GM19351 (cell line): ENCODE data around the gene PBX1.

Experiments
- ATAC-seq: cut with Tn5 transposase; IDR thresholded peaks from one replicate; pipeline ENCODE4 v1.9.1; 2021; ENCODE audit warnings: mild to moderate bottlenecking, moderate library complexity; ENCODE audit not compliant: unreplicated experiment

PBX1 gene

GRCh38 chr1:164613176-164613575 is 54.2 kb downstream of the PBX1 start:
- ATAC-seq: no peak

GRCh38 chr1:164614316-164614715 is 55.3 kb downstream of the PBX1 start:
- no peak for ATAC-seq

- no peak for ATAC-seq
Measured at GRCh38 chr1:164617377-164618201, 58.6 kb downstream of the PBX1 start.

GRCh38 chr1:164618202-164618564 is 59.2 kb downstream of the PBX1 start:
- no peak for ATAC-seq

GRCh38 chr1:164619006-164619784 is 60.2 kb downstream of the PBX1 start:
- no peak for ATAC-seq

- no peak for ATAC-seq
Measured at GRCh38 chr1:164622068-164622845, 63.3 kb downstream of the PBX1 start.

GRCh38 chr1:164623805-164624204 is 64.8 kb downstream of the PBX1 start:
- no peak for ATAC-seq

GRCh38 chr1:164624400-164624799 is 65.4 kb downstream of the PBX1 start:
- no peak for ATAC-seq

GRCh38 chr1:164625004-164625617 is 66.1 kb downstream of the PBX1 start:
- ATAC-seq: no peak

GRCh38 chr1:164628772-164629171 is 69.8 kb downstream of the PBX1 start:
- ATAC-seq: no peak

- ATAC-seq: no peak
Measured at GRCh38 chr1:164629971-164630370, 71.0 kb downstream of the PBX1 start.

GRCh38 chr1:164630626-164631396 is 71.8 kb downstream of the PBX1 start:
- ATAC-seq: no peak

- ATAC-seq: no peak
Measured at GRCh38 chr1:164631751-164632150, 72.8 kb downstream of the PBX1 start.

- ATAC-seq: no peak
Measured at GRCh38 chr1:164633997-164634396, 75.0 kb downstream of the PBX1 start.

GRCh38 chr1:164635059-164635802 is 76.2 kb downstream of the PBX1 start:
- no peak for ATAC-seq

GRCh38 chr1:164635803-164636731 is 77.1 kb downstream of the PBX1 start:
- no peak for ATAC-seq

GRCh38 chr1:164636757-164637156 is 77.8 kb downstream of the PBX1 start:
- ATAC-seq: no peak
